IMR-90 (cell line): ENCODE measurements around the gene PRKCB. TPM values are rescaled to one million over a fixed set of nuclear protein-coding genes. Genes with fewer than 3 reads are reported as not detected.

Experiments
- ATAC-seq: fragments of 200-7000 bp; cut with Tn5 transposase; 2 replicates; pipeline ENCODE4 v1.9.1; 2020; ENCODE audit warnings: low read depth, mild to moderate bottlenecking, moderate library complexity
- BruUV-seq: library from RNA; stranded (reverse); fragments of 400-500 nt; replicated peaks from 2 replicates; lab custom pipeline; 2021; lab: Mats Ljungman, UMichigan
- CTCF ChIA-PET: fragments of 300-600 bp; formaldehyde crosslinking; extraction: SDS; loops from one replicate; lab custom pipeline; 2021; ENCODE audit warnings: antibody characterized with exemption; lab: Yijun Ruan, JAX
- POLR2A ChIA-PET: fragments of 300-600 bp; sonication (Branson Sonifier 250); formaldehyde crosslinking; loops from one replicate; lab custom pipeline; 2022; ENCODE audit warnings: antibody characterized with exemption; ENCODE audit not compliant: unreplicated experiment; lab: Charles Lee
- DNase-seq: peaks from one replicate; pipeline ENCODE4 v3.0.0; 2013
- H2AFZ ChIP-seq: replicated peaks from 2 replicates; pipeline ENCODE3; 2013; ENCODE audit warnings: low read length, mild to moderate bottlenecking; ENCODE audit not compliant: poor library complexity
- H2AK5ac ChIP-seq: 2 replicates; pipeline ENCODE4 v1.6.1; 2013; ENCODE audit warnings: low read depth, low read length, inconsistent platforms
- H2AK9ac ChIP-seq: replicated peaks from 2 replicates; pipeline ENCODE3; 2013; ENCODE audit warnings: mild to moderate bottlenecking, low read depth, low read length, moderate library complexity; ENCODE audit not compliant: poor library complexity
- H2BK120ac ChIP-seq: 2 replicates; pipeline ENCODE4 v1.6.1; 2013; ENCODE audit warnings: low read depth, low read length, inconsistent platforms
- H2BK15ac ChIP-seq: 3 replicates; pipeline ENCODE4 v1.6.1; 2013; ENCODE audit warnings: low read depth, low read length, inconsistent platforms
- H2BK20ac ChIP-seq: 2 replicates; pipeline ENCODE4 v1.6.1; 2013; ENCODE audit warnings: low read depth, mild to moderate bottlenecking, inconsistent platforms, low read length, moderate library complexity
- H2BK5ac ChIP-seq: 2 replicates; pipeline ENCODE4 v1.6.1; 2013; ENCODE audit warnings: mild to moderate bottlenecking, low read depth, low read length, inconsistent platforms; ENCODE audit not compliant: poor library complexity, severe bottlenecking
- H3K14ac ChIP-seq: replicated peaks from 2 replicates; pipeline ENCODE4 v1.6.1; 2013; ENCODE audit warnings: low read depth, low read length, inconsistent platforms
- H3K18ac ChIP-seq: 2 replicates; pipeline ENCODE4 v1.6.1; 2013; ENCODE audit warnings: low read depth, low read length, control low read depth
- H3K23ac ChIP-seq: 2 replicates; pipeline ENCODE4 v1.6.1; 2013; ENCODE audit warnings: low read depth, low read length, inconsistent platforms
- H3K27ac ChIP-seq: 2 replicates; pipeline ENCODE4 v1.5.1; 2013; ENCODE audit warnings: mild to moderate bottlenecking, control low read depth, low read length; ENCODE audit not compliant: insufficient read depth
- H3K27me3 ChIP-seq: 2 replicates; pipeline ENCODE4 v1.6.1; 2013; ENCODE audit warnings: low read length; ENCODE audit not compliant: control insufficient read depth, insufficient read depth
- H3K36me3 ChIP-seq: 2 replicates; pipeline ENCODE4 v1.6.1; 2013; ENCODE audit warnings: low read length, mixed read lengths; ENCODE audit not compliant: control insufficient read depth, insufficient read depth
- H3K4ac ChIP-seq: 2 replicates; pipeline ENCODE4 v1.6.1; 2013; ENCODE audit warnings: low read depth, low read length, inconsistent platforms
- H3K4me1 ChIP-seq: 2 replicates; pipeline ENCODE4 v1.6.1; 2013; ENCODE audit warnings: low read length, mixed read lengths; ENCODE audit not compliant: control insufficient read depth, insufficient read depth
- H3K4me2 ChIP-seq: 2 replicates; pipeline ENCODE4 v1.6.1; 2013; ENCODE audit warnings: low read depth, mild to moderate bottlenecking, control low read depth, low read length, moderate library complexity
- H3K4me3 ChIP-seq: 2 replicates; pipeline ENCODE4 v1.5.1; 2013; ENCODE audit warnings: low read depth, mild to moderate bottlenecking, control low read depth, low read length, moderate library complexity; ENCODE audit not compliant: insufficient read depth
- H3K56ac ChIP-seq: 2 replicates; pipeline ENCODE4 v1.6.1; 2013; ENCODE audit warnings: low read length, inconsistent platforms; ENCODE audit not compliant: insufficient read depth; ENCODE audit errors: extremely low read depth
- H3K79me1 ChIP-seq, 2 experiments: 2 replicates each; pipeline ENCODE4 v1.6.1; 2013; ENCODE audit warnings: low read length in 2 of 2, inconsistent platforms in 1 of 2, low read depth in 1 of 2
- H3K9ac ChIP-seq: 2 replicates; pipeline ENCODE4 v1.6.1; 2013; ENCODE audit warnings: low read depth, low read length, control low read depth
- H3K9me1 ChIP-seq: 2 replicates; pipeline ENCODE4 v1.6.1; 2013; ENCODE audit warnings: low read length, inconsistent platforms; ENCODE audit not compliant: insufficient read depth
- H3K9me3 ChIP-seq: 2 replicates; pipeline ENCODE4 v1.6.1; 2013; ENCODE audit warnings: low read length; ENCODE audit not compliant: control insufficient read depth, insufficient read depth
- H4K20me1 ChIP-seq: 2 replicates; pipeline ENCODE4 v1.6.1; 2013; ENCODE audit warnings: low read length, inconsistent platforms; ENCODE audit not compliant: insufficient read depth
- H4K5ac ChIP-seq: 2 replicates; pipeline ENCODE4 v1.6.1; 2013; ENCODE audit warnings: mild to moderate bottlenecking, low read depth, low read length, control low read depth
- H4K8ac ChIP-seq, 2 experiments: 2 replicates each; pipeline ENCODE4 v1.6.1; 2013; ENCODE audit warnings: low read depth in 2 of 2, low read length in 2 of 2, control low read depth in 1 of 2, inconsistent platforms in 1 of 2
- H4K91ac ChIP-seq: 2 replicates; pipeline ENCODE4 v1.6.1; 2013; ENCODE audit warnings: low read depth, low read length, inconsistent platforms; ENCODE audit not compliant: insufficient read depth
- ELK1 ChIP-seq: fragments of 150-350 bp; IDR thresholded peaks from 2 replicates; pipeline ENCODE4 v1.6.1; 2016; ENCODE audit warnings: low read depth, mild to moderate bottlenecking, low read length, moderate library complexity, borderline replicate concordance
- MAFK ChIP-seq: IDR thresholded peaks from 2 replicates; pipeline ENCODE4 v1.6.1; 2012; ENCODE audit warnings: low read depth, low read length, improper control_type of control experiment
- MAZ ChIP-seq: IDR thresholded peaks from 2 replicates; pipeline ENCODE4 v1.6.1; 2012; ENCODE audit warnings: low read depth, mild to moderate bottlenecking, low read length, improper control_type of control experiment, moderate library complexity, borderline replicate concordance
- WGBS, 2 experiments: methylation state at CpG; one replicate each; pipeline versions ENCODE4 v1.1.5 to v1.1.7; 2013; ENCODE audit warnings: missing lambda C conversion rate in 2 of 2; ENCODE audit not compliant: insufficient read length in 1 of 2; ENCODE audit errors: extremely low coverage in 2 of 2; 5-methylcytosine and 5-hydroxymethylcytosine counted together
- dilution Hi-C: fragments of 300-500 bp; cut with HindIII; formaldehyde crosslinking; loops from one replicate; pipeline ENCODE4 v1.14.3; 2018; ENCODE audit warnings: low sequenced_read_pairs; ENCODE audit not compliant: unreplicated experiment
- in situ Hi-C: fragments of 300-500 bp; cut with MboI; formaldehyde crosslinking; loops from 3 replicates; pipeline ENCODE4 v1.14.3; 2019; ENCODE audit warnings: low sequenced_read_pairs, inconsistent platforms, mixed read lengths
- intact Hi-C: fragments of 100-400 bp; cut with micrococcal nuclease; formaldehyde crosslinking; loops from 2 replicates; pipeline ENCODE4 v1.10.0; 2022
- polyA plus RNA-seq, 3 experiments: library from polyadenylated mRNA; depleted of rRNA; stranded (reverse); fragments of >200 nt; gene quantifications; 2 replicates each; pipeline ENCODE4 v1.2.3, GENCODE V29; 2012; ENCODE audit warnings: low replicate concordance in 1 of 3
- total RNA-seq: library from RNA; depleted of rRNA; stranded (reverse); fragments of >200 nt; gene quantifications from 2 replicates; pipeline ENCODE4 v1.2.3, GENCODE V29; 2012

PRKCB gene
- total and polyA plus RNA-seq, 2 of the 4 experiments (the other 2 are of a cell fraction): under 0.01 TPM; not detected in 1

DNA sequence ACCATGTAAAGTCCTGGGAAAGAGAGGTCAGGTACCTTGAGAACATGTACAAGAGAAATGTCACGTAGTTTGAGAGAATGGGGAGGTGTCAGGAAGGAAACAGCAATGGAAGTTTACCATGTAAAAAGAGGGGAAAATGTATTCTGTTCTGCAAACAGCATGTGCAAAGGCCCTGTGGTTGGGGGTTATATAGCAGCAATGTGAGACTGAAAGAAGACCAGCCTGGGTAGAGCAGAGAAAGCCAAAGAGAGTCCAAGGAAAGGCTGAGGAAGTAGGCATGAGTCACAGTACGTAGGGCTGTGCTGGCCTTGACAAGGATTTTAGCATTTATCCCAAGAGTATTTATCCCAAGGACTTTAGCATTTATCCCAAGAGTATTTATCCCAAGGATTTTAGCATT, 279.1 kb downstream of the PRKCB start:
- Histone ChIP-seq H3K27me3 (no peaks in the 10 kb centered on the region), H3K4me2 (no peak overlapping the region), H3K9ac (no peak overlapping the region), H2BK5ac (no peak overlapping the region), H3K27ac (no peak overlapping the region), H2BK15ac (no peak overlapping the region), H2BK120ac (no peak overlapping the region), H4K20me1 (no peaks in the 10 kb centered on the region), H4K5ac (no peak overlapping the region), H3K23ac (no peak overlapping the region), H3K79me1 (no peaks in the 10 kb centered on the region), H2AK9ac (no peak overlapping the region), H2AFZ (no peak overlapping the region), H2BK20ac (no peak overlapping the region), H3K14ac (no peak overlapping the region), H3K56ac (no peak overlapping the region), H3K4ac (no peak overlapping the region), H3K9me1 (no peaks in the 10 kb centered on the region), H3K4me1 (no peaks in the 10 kb centered on the region), H3K4me3 (no peak overlapping the region), H3K9me3 (no peaks in the 10 kb centered on the region), H4K91ac (no peak overlapping the region), H3K18ac (no peak overlapping the region), H4K8ac (no peak overlapping the region), H2AK5ac (no peak overlapping the region), H3K36me3 (no peaks in the 10 kb centered on the region)
- in situ Hi-C loops (no loop called here), intact Hi-C loops (no loop called here), dilution Hi-C loops (no loop called here)
- POLR2A ChIA-PET: no interaction called here
- TF ChIP-seq MAFK: no peak
- TF ChIP-seq ELK1: no peak
- no peak for TF ChIP-seq MAZ
- WGBS, 2 experiments: 0% methylated on average over 1 of the region's 2 CpGs; no CpG with 5 or more reads in 1 of the 2 experiments
- DNase-seq: no peak
- no peak for ATAC-seq
- CTCF ChIA-PET: no interaction called here
- no TSS peak for BruUV-seq
